Measurements from ENCODE around the gene WDR17. TPM values are rescaled to one million over a fixed set of nuclear protein-coding genes. Genes with fewer than 3 reads are reported as not detected.

Gene WDR17
- total and polyA plus RNA-seq, 2 of the 8 experiments (the other 6 are each of a cell fraction or from before 2014, with no cell fraction given), result 1.4 to 3.3 TPM

GRCh38 chr4:176207839-176208238 is 142.2 kb downstream of the WDR17 start:
- H2AK5ac ChIP-seq (ENCODE audit: low read depth, low read length), result no peak overlapping the region
- H3K4me2 ChIP-seq (ENCODE audit: insufficient read depth in 1 of 2, low read depth in 2 of 2, low read length in 2 of 2), result no peak overlapping the region
- H2BK12ac ChIP-seq (ENCODE audit: low read depth, low read length), result no peak overlapping the region
- no peaks in the 10 kb centered on the region for H3K79me2 ChIP-seq (ENCODE audit: control insufficient read depth in 1 of 2, insufficient read depth in 2 of 2, low read length in 2 of 2)
- no peak overlapping the region for H2BK20ac ChIP-seq (ENCODE audit: low read length)
- no peaks in the 10 kb centered on the region for H3K36me3 ChIP-seq (ENCODE audit: control insufficient read depth in 2 of 4, insufficient read depth in 4 of 4, low read length in 3 of 4)
- no peak overlapping the region for H4K8ac ChIP-seq (ENCODE audit: extremely low read depth, insufficient read depth, low read length)
- H2BK120ac ChIP-seq (replicated peaks; ENCODE audit: low read depth, low read length), result no peak overlapping the region
- H2AFZ ChIP-seq (ENCODE audit: low read length), result no peak overlapping the region
- no peaks in the 10 kb centered on the region for H3K79me1 ChIP-seq (ENCODE audit: low read depth, low read length)
- H3K4me3 ChIP-seq (ENCODE audit: extremely low read depth in 1 of 4, insufficient read depth in 2 of 4, low read depth in 3 of 4, low read length in 4 of 4), result no peak overlapping the region
- H3K27ac ChIP-seq (ENCODE audit: low read depth, low read length), result no peak overlapping the region
- no peak overlapping the region for H3K56ac ChIP-seq (replicated peaks; ENCODE audit: insufficient read length, low read depth, low read length)
- no peak overlapping the region for H3K9ac ChIP-seq (replicated peaks in 1 of 4; ENCODE audit: extremely low read depth in 1 of 4, low read depth in 3 of 4, low read length in 3 of 4)
- ChIA-PET POLR2A (ENCODE audit: partially characterized antibody) (no interaction called here), CTCF (ENCODE audit: partially characterized antibody) (interaction anchor here (0.6 to 1.5 kb wide), 3 partner anchors 9 to 669 kb away, joined by 3 to 5 read pairs (median 5); no protein-coding TSS in a partner anchor)
- no peak for DNase-seq (ENCODE audit: low read depth in 1 of 2, low spot score in 2 of 2)
- H4K20me1 ChIP-seq (replicated peaks in 1 of 2; ENCODE audit: control insufficient read depth in 1 of 2, insufficient read depth in 2 of 2, low read length in 2 of 2), result no peaks in the 10 kb centered on the region
- H4K5ac ChIP-seq (ENCODE audit: insufficient read length, low read depth, low read length), result no peak overlapping the region
- H3K23me2 ChIP-seq (ENCODE audit: low read depth, low read length), result no peaks in the 10 kb centered on the region; the same call in 1 of the 2 replicates
- no peak overlapping the region for H2BK15ac ChIP-seq (ENCODE audit: low read length)
- H3K23ac ChIP-seq (ENCODE audit: insufficient read length), result no peak overlapping the region
- no peaks in the 10 kb centered on the region for H3K9me3 ChIP-seq (ENCODE audit: insufficient read depth in 2 of 2, low read depth in 1 of 2, low read length in 1 of 2)
- no peak for FAIRE-seq
- no peak overlapping the region for H4K91ac ChIP-seq (replicated peaks; ENCODE audit: insufficient read length, low read length)
- H3K18ac ChIP-seq (ENCODE audit: extremely low read depth, low read length), result no peak overlapping the region
- no peaks in the 10 kb centered on the region for H3K27me3 ChIP-seq (replicated peaks in 1 of 4; ENCODE audit: control insufficient read depth in 3 of 4, extremely low read depth in 1 of 4, insufficient read depth in 3 of 4, low read length in 3 of 4)
- no peak overlapping the region for H2BK5ac ChIP-seq (ENCODE audit: low read depth, low read length)
- WGBS, 2 experiments (ENCODE audit: extremely low coverage in 1 of 2, insufficient coverage in 1 of 2, insufficient read length in 1 of 2, insufficient replicate concordance in 2 of 2, low coverage in 1 of 2, low lambda C conversion rate in 2 of 2, missing lambda C conversion rate in 1 of 2), result 84% methylated on average over 5 of the region's 5 CpGs; no CpG with 5 or more reads in 1 of the 2 experiments
- no peak overlapping the region for H3K14ac ChIP-seq (ENCODE audit: insufficient read length)
- peaks cover 0 to 4% (median under 1%) of the 10 kb centered on the region in 4 experiments; a peak in 3 of 7 replicates for H3K4me1 ChIP-seq (replicated peaks in 1 of 4; ENCODE audit: control insufficient read depth in 3 of 4, insufficient read depth in 4 of 4, low read length in 3 of 4)
- H3K4ac ChIP-seq (replicated peaks; ENCODE audit: insufficient read length, low read depth, low read length), result no peak overlapping the region
- TF ChIP-seq JUN (IDR thresholded peaks at IDR 0.05; ENCODE audit: low read depth, low read length) (no peak), TAF1 (IDR thresholded peaks at IDR 0.05; ENCODE audit: low read depth, low read length) (no peak), POLR2AphosphoS5 (IDR thresholded peaks at IDR 0.05; ENCODE audit: low read depth, low read length) (no peak), BRCA1 (IDR thresholded peaks at IDR 0.05; ENCODE audit: low read depth, low read length) (no peak), CREB1 (IDR thresholded peaks at IDR 0.05) (no peak), EGR1 (IDR thresholded peaks at IDR 0.05; ENCODE audit: borderline replicate concordance, low read depth, low read length) (no peak), TCF12 (IDR thresholded peaks at IDR 0.05; ENCODE audit: low read depth, low read length) (no peak), SRF (IDR thresholded peaks at IDR 0.05; ENCODE audit: low read depth, low read length) (no peak), CBX8 (IDR thresholded peaks at IDR 0.05; ENCODE audit: borderline replicate concordance, low read depth, low read length) (no peak), SUZ12 (IDR thresholded peaks at IDR 0.05; ENCODE audit: low read length) (no peak), GABPA (IDR thresholded peaks at IDR 0.05; ENCODE audit: borderline replicate concordance, insufficient read depth, low read length) (no peak)
- TF ChIP-seq, protein P1, sequence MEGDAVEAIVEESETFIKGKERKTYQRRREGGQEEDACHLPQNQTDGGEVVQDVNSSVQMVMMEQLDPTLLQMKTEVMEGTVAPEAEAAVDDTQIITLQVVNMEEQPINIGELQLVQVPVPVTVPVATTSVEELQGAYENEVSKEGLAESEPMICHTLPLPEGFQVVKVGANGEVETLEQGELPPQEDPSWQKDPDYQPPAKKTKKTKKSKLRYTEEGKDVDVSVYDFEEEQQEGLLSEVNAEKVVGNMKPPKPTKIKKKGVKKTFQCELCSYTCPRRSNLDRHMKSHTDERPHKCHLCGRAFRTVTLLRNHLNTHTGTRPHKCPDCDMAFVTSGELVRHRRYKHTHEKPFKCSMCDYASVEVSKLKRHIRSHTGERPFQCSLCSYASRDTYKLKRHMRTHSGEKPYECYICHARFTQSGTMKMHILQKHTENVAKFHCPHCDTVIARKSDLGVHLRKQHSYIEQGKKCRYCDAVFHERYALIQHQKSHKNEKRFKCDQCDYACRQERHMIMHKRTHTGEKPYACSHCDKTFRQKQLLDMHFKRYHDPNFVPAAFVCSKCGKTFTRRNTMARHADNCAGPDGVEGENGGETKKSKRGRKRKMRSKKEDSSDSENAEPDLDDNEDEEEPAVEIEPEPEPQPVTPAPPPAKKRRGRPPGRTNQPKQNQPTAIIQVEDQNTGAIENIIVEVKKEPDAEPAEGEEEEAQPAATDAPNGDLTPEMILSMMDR (IDR thresholded peaks at IDR 0.05; ENCODE audit: control extremely low read depth in 1 of 3, insufficient read depth in 1 of 3, low read depth in 1 of 3, low read length in 3 of 3), result no peak
